T47D (cell line): ENCODE measurements around the gene CCR5.
A peak's percentile ranks its signal among the peaks of the same experiment; 100 is the strongest.

Experiments
- DNase-seq, 2 experiments: peaks; one replicate each; pipeline versions ENCODE4 v3.0.0 to v3.0.0-alpha.2; 2011 to 2012; ENCODE audit warnings: low read depth in 1 of 2, low spot score in 1 of 2
- JUND ChIP-seq: IDR thresholded peaks from 2 replicates; pipeline ENCODE4 v1.6.1; 2012; ENCODE audit warnings: low read depth
- in situ Hi-C: cut with HindIII; loops from 2 replicates; pipeline ENCODE4 v1.10.0; 2016; ENCODE audit warnings: low sequenced_read_pairs, low pct_unique_long_range_greater_than_20kb

CCR5 gene

GRCh38 chr3:46350262-46350565 lies 20.5 kb upstream of the CCR5 start:
- no peak for DNase-seq
- no peak for TF ChIP-seq JUND
- in situ Hi-C loops, result no loop called here

GRCh38 chr3:46351646-46352045 lies 19.1 kb upstream of the CCR5 start:
- TF ChIP-seq JUND, result no peak
- DNase-seq, result no peak
- in situ Hi-C loops, result no loop called here

GRCh38 chr3:46353090-46353489 lies 17.7 kb upstream of the CCR5 start:
- in situ Hi-C loops, result no loop called here
- no peak for DNase-seq
- TF ChIP-seq JUND, result no peak

- in situ Hi-C loops, result no loop called here
- no peak for DNase-seq
- TF ChIP-seq JUND, result no peak
Observed at GRCh38 chr3:46353647-46354410, 16.9 kb upstream of the CCR5 start, which contains the start of gene CCR2. CCR2 (plus strand) TSS chr3:46354111; CDS start chr3:46357528, 3,417 bp downstream.

GRCh38 chr3:46354478-46354877 lies 16.3 kb upstream of the CCR5 start:
- DNase-seq, result no peak
- in situ Hi-C loops, result no loop called here
- no peak for TF ChIP-seq JUND

- in situ Hi-C loops, result no loop called here
- no peak for DNase-seq
- TF ChIP-seq JUND, result no peak
Observed at GRCh38 chr3:46354984-46355383, 15.8 kb upstream of the CCR5 start.

- in situ Hi-C loops, result no loop called here
- no peak for TF ChIP-seq JUND
- DNase-seq, result no peak
Observed at GRCh38 chr3:46356276-46356675, 14.5 kb upstream of the CCR5 start.

- in situ Hi-C loops, result no loop called here
- no peak for TF ChIP-seq JUND
Observed at GRCh38 chr3:46356909-46357308, 13.8 kb upstream of the CCR5 start.

GRCh38 chr3:46358466-46358865 lies 12.3 kb upstream of the CCR5 start:
- TF ChIP-seq JUND, result peak; percentile 69; the same call in 1 of the 2 replicates
- peak in 1 of 2 experiments; percentile 85 for DNase-seq
- in situ Hi-C loops, result no loop called here

More at GRCh38 chr3:46356909-46357308, 13.8 kb upstream of the CCR5 start:
- no peak for DNase-seq

- no peak for DNase-seq
- TF ChIP-seq JUND, result no peak
- in situ Hi-C loops, result no loop called here
Observed at GRCh38 chr3:46359733-46360493, 10.8 kb upstream of the CCR5 start.

- in situ Hi-C loops, result no loop called here
- no peak for DNase-seq
- no peak for TF ChIP-seq JUND
Observed at GRCh38 chr3:46360907-46361306, 9.8 kb upstream of the CCR5 start.

GRCh38 chr3:46361408-46362283 lies 9.1 kb upstream of the CCR5 start:
- peak in 1 of 2 experiments; percentile 38 for DNase-seq
- no peak for TF ChIP-seq JUND
- in situ Hi-C loops, result no loop called here
